Activated CD4-positive, alpha-beta T cell treated with anti-CD3 and anti-CD28 coated beads for 36 hours (primary cell): Measurements from ENCODE around the gene RPL10. TPM values are rescaled to one million over a fixed set of nuclear protein-coding genes. Genes with fewer than 3 reads are reported as not detected.

ENCODE experiments used
- ATAC-seq: fragments of 200-7000 bp; cut with Tn5 transposase; one replicate; pipeline ENCODE4 v1.10.0; 2021; ENCODE audit warnings: mild to moderate bottlenecking, moderate library complexity
- CTCF ChIA-PET: fragments of 350-600 bp; sonication (Branson Sonifier 250); formaldehyde crosslinking; loops from one replicate; lab custom pipeline; 2021; ENCODE audit warnings: antibody characterized with exemption; lab: Charles Lee
- POLR2A ChIA-PET: fragments of 350-600 bp; sonication (Branson Sonifier 250); formaldehyde crosslinking; loops from one replicate; lab custom pipeline; 2021; ENCODE audit warnings: antibody characterized with exemption, inconsistent platforms; lab: Charles Lee
- DNase-seq: peaks from one replicate; pipeline ENCODE4 v3.0.0-alpha.2; 2020
- H3K27ac Mint-ChIP-seq: one replicate; pipeline ENCODE4 v1.8.0; 2021; ENCODE audit warnings: mixed read lengths
- H3K27me3 Mint-ChIP-seq: one replicate; pipeline ENCODE4 v1.8.0; 2021; ENCODE audit warnings: mixed read lengths
- H3K36me3 Mint-ChIP-seq: one replicate; pipeline ENCODE4 v1.8.0; 2021; ENCODE audit warnings: low read depth, mixed read lengths
- H3K4me1 Mint-ChIP-seq: one replicate; pipeline ENCODE4 v1.8.0; 2021; ENCODE audit warnings: mixed read lengths
- H3K4me3 Mint-ChIP-seq: one replicate; pipeline ENCODE4 v1.8.0; 2021; ENCODE audit warnings: mild to moderate bottlenecking, moderate library complexity, mixed read lengths
- H3K9me3 Mint-ChIP-seq: one replicate; pipeline ENCODE4 v1.8.0; 2021; ENCODE audit warnings: low read depth, mixed read lengths
- intact Hi-C, 2 experiments: fragments of 100-400 bp; cut with DNase I in 1 of 2; cut with micrococcal nuclease in 1 of 2; formaldehyde crosslinking; loops; one replicate each; pipeline versions ENCODE4 v1.14.2 to v1.15.1; 2022 to 2024; cut with DNase I, micrococcal nuclease
- total RNA-seq, 2 experiments: library from RNA; stranded (reverse); gene quantifications; one replicate each; pipeline ENCODE4 v1.2.3, GENCODE V29; 2021

Gene RPL10
- 1,000 to 10,000 TPM; 1,286 to 2,705 TPM for total RNA-seq

- Mint-ChIP-seq H3K9me3 (no peaks in the 10 kb centered on the region), H3K27me3 (no peaks in the 10 kb centered on the region), H3K36me3 (peaks cover 35% of the 10 kb centered on the region), H3K27ac (peak within 1 kb of the TSS; percentile 100), H3K4me3 (peak within 1 kb of the TSS; percentile 99), H3K4me1 (no peaks in the 10 kb centered on the region)
- intact Hi-C loops, result loop anchor here in 1 of 2 experiments (1.0 to 2.0 kb wide), 12 partner anchors 13 to 674 kb away; partner anchors contain the start of genes ABCD1, ATP6AP1, BCAP31 and FAM3A
- POLR2A ChIA-PET, result interaction anchor here (0.6 to 1.6 kb wide), 6 partner anchors 11 to 127 kb away, joined by 3 to 7 read pairs (median 4); partner anchors contain the start of genes DNASE1L1 and EMD
- peak; percentile 94 for DNase-seq
- CTCF ChIA-PET, result interaction anchor here (1.0 to 1.4 kb wide), 2 partner anchors 14 to 31 kb away, joined by 3 to 5 read pairs; no protein-coding TSS in a partner anchor
- peak; percentile 80 for ATAC-seq
These were observed at the start of gene RPL10 for GRCh38 chrX:154397888-154398667. TSS of gene RPL10 (plus strand) at chrX:154398377. CDS start at chrX:154398520, 143 bp downstream.

GRCh38 chrX:154348646-154349358 is 49.4 kb upstream of the RPL10 start:
- Mint-ChIP-seq H3K27ac (no peak overlapping the region), H3K27me3 (no peaks in the 10 kb centered on the region), H3K36me3 (peaks cover 6% of the 10 kb centered on the region)

GRCh38 chrX:154349359-154349935 is 48.7 kb upstream of the RPL10 start:
- Mint-ChIP-seq H3K4me1 (peaks cover 22% of the 10 kb centered on the region), H3K36me3 (peaks cover 9% of the 10 kb centered on the region), H3K27me3 (no peaks in the 10 kb centered on the region), H3K4me3 (no peak overlapping the region), H3K27ac (no peak overlapping the region), H3K9me3 (no peaks in the 10 kb centered on the region)
- CTCF ChIA-PET, result interaction anchor here (0.7 kb wide), 1 partner anchor 198 kb away, joined by 3 read pairs; the partner anchor contains the start of gene IKBKG
- intact Hi-C loops, result no loop called here
- POLR2A ChIA-PET, result no interaction called here
- ATAC-seq (no peak), DNase-seq (no peak)

More at GRCh38 chrX:154348646-154349358, 49.4 kb upstream of the RPL10 start:
- POLR2A ChIA-PET, result no interaction called here
- DNase-seq (no peak), ATAC-seq (no peak)
- Mint-ChIP-seq H3K9me3 (no peaks in the 10 kb centered on the region), H3K4me3 (no peak overlapping the region), H3K4me1 (peaks cover 21% of the 10 kb centered on the region)
- intact Hi-C loops, result no loop called here
- CTCF ChIA-PET, result interaction anchor here (0.7 kb wide), 1 partner anchor 199 kb away, joined by 3 read pairs; the partner anchor contains the start of gene IKBKG

- peaks cover 22% of the 10 kb centered on the region for H3K4me1 Mint-ChIP-seq
- CTCF ChIA-PET, result no interaction called here
These were observed 48.2 kb upstream of the RPL10 start for GRCh38 chrX:154349979-154350378.

GRCh38 chrX:154350429-154351182 is 47.6 kb upstream of the RPL10 start:
- Mint-ChIP-seq H3K9me3 (no peaks in the 10 kb centered on the region), H3K27ac (no peak overlapping the region), H3K36me3 (peaks cover 9% of the 10 kb centered on the region), H3K27me3 (no peaks in the 10 kb centered on the region), H3K4me1 (peaks cover 24% of the 10 kb centered on the region), H3K4me3 (no peak overlapping the region)
- POLR2A ChIA-PET, result no interaction called here
- intact Hi-C loops, result no loop called here
- ATAC-seq, result no peak
- CTCF ChIA-PET, result no interaction called here
- no peak for DNase-seq

More at GRCh38 chrX:154349979-154350378, 48.2 kb upstream of the RPL10 start:
- H3K4me3 Mint-ChIP-seq, result no peak overlapping the region
- no peaks in the 10 kb centered on the region for H3K27me3 Mint-ChIP-seq
- peaks cover 9% of the 10 kb centered on the region for H3K36me3 Mint-ChIP-seq
- intact Hi-C loops, result no loop called here
- H3K27ac Mint-ChIP-seq, result no peak overlapping the region
- POLR2A ChIA-PET, result no interaction called here
- DNase-seq (no peak), ATAC-seq (no peak)
- H3K9me3 Mint-ChIP-seq, result no peaks in the 10 kb centered on the region

- no peak for DNase-seq
- CTCF ChIA-PET, result no interaction called here
- Mint-ChIP-seq H3K4me3 (no peak overlapping the region), H3K27me3 (no peaks in the 10 kb centered on the region), H3K9me3 (no peaks in the 10 kb centered on the region), H3K27ac (peak overlapping the region; percentile 13), H3K4me1 (peaks cover 26% of the 10 kb centered on the region), H3K36me3 (peaks cover 9% of the 10 kb centered on the region)
- POLR2A ChIA-PET, result no interaction called here
- ATAC-seq, result no peak
- intact Hi-C loops, result no loop called here
These were observed 46.8 kb upstream of the RPL10 start for GRCh38 chrX:154351183-154352011.

- CTCF ChIA-PET, result no interaction called here
- POLR2A ChIA-PET, result no interaction called here
- peak overlapping the region; percentile 13 for H3K27ac Mint-ChIP-seq
These were observed 46.2 kb upstream of the RPL10 start for GRCh38 chrX:154352012-154352401.

GRCh38 chrX:154352466-154352865 is 45.7 kb upstream of the RPL10 start:
- Mint-ChIP-seq H3K9me3 (no peaks in the 10 kb centered on the region), H3K27ac (no peak overlapping the region), H3K36me3 (peaks cover 11% of the 10 kb centered on the region), H3K4me1 (peaks cover 25% of the 10 kb centered on the region), H3K4me3 (no peak overlapping the region), H3K27me3 (no peaks in the 10 kb centered on the region)
- POLR2A ChIA-PET, result no interaction called here
- intact Hi-C loops, result no loop called here
- DNase-seq (no peak), ATAC-seq (no peak)
- CTCF ChIA-PET, result no interaction called here

More at GRCh38 chrX:154352012-154352401, 46.2 kb upstream of the RPL10 start:
- DNase-seq, result no peak
- Mint-ChIP-seq H3K36me3 (peaks cover 10% of the 10 kb centered on the region), H3K4me1 (peaks cover 27% of the 10 kb centered on the region), H3K9me3 (no peaks in the 10 kb centered on the region), H3K27me3 (no peaks in the 10 kb centered on the region), H3K4me3 (no peak overlapping the region)
- no peak for ATAC-seq
- intact Hi-C loops, result no loop called here

GRCh38 chrX:154353172-154353843 is 44.9 kb upstream of the RPL10 start:
- DNase-seq, result no peak
- Mint-ChIP-seq H3K27me3 (no peaks in the 10 kb centered on the region), H3K9me3 (no peaks in the 10 kb centered on the region), H3K36me3 (peaks cover 9% of the 10 kb centered on the region), H3K27ac (no peak overlapping the region), H3K4me1 (peaks cover 27% of the 10 kb centered on the region), H3K4me3 (no peak overlapping the region)
- no peak for ATAC-seq
- ChIA-PET CTCF (interaction anchor here (0.8 kb wide), 1 partner anchor 15 kb away, joined by 4 read pairs; no protein-coding TSS in a partner anchor), POLR2A (no interaction called here)
- intact Hi-C loops, result no loop called here

- ChIA-PET POLR2A (no interaction called here), CTCF (interaction anchor here (0.8 kb wide), 1 partner anchor 15 kb away, joined by 4 read pairs; no protein-coding TSS in a partner anchor)
- Mint-ChIP-seq H3K4me3 (no peak overlapping the region), H3K27me3 (no peaks in the 10 kb centered on the region), H3K9me3 (no peaks in the 10 kb centered on the region), H3K4me1 (peaks cover 32% of the 10 kb centered on the region), H3K36me3 (peaks cover 14% of the 10 kb centered on the region), H3K27ac (no peak overlapping the region)
- intact Hi-C loops, result no loop called here
- DNase-seq, result no peak
- no peak for ATAC-seq
These were observed 44.2 kb upstream of the RPL10 start for GRCh38 chrX:154354013-154354412.
